Measurements from ENCODE around the gene KIAA0930. TPM values are rescaled to one million over a fixed set of nuclear protein-coding genes. Genes with fewer than 3 reads are reported as not detected.

The KIAA0930 gene
- total RNA-seq, 1 experiment from 2014 or later = 61.9 TPM

- Mint-ChIP-seq H3K4me3 (ENCODE audit: unreplicated experiment) (no peak overlapping the region), H3K9me3 (ENCODE audit: unreplicated experiment) (no peaks in the 10 kb centered on the region), H3K36me3 (ENCODE audit: insufficient read depth, unreplicated experiment) (peaks cover 61% of the 10 kb centered on the region), H3K27me3 (ENCODE audit: insufficient read depth, unreplicated experiment) (no peaks in the 10 kb centered on the region), H3K27ac (ENCODE audit: low read depth, unreplicated experiment) (no peak overlapping the region), H3K4me1 (ENCODE audit: insufficient read depth, unreplicated experiment) (peaks cover 6% of the 10 kb centered on the region)
- ChIA-PET CTCF (interaction anchor here (0.6 to 0.7 kb wide), 3 partner anchors 86 to 281 kb away, joined by 3 read pairs; no protein-coding TSS in a partner anchor), POLR2A (interaction anchor here (0.6 to 1.8 kb wide), 2 partner anchors 25 to 245 kb away, joined by 3 to 4 read pairs; partner anchors contain the start of gene NUP50)
- intact Hi-C loops (cut with micrococcal nuclease) = loop anchor here (5.0 kb wide), 1 partner anchor 74 kb away; no protein-coding TSS in a partner anchor
- TF ChIP-seq, protein P1, sequence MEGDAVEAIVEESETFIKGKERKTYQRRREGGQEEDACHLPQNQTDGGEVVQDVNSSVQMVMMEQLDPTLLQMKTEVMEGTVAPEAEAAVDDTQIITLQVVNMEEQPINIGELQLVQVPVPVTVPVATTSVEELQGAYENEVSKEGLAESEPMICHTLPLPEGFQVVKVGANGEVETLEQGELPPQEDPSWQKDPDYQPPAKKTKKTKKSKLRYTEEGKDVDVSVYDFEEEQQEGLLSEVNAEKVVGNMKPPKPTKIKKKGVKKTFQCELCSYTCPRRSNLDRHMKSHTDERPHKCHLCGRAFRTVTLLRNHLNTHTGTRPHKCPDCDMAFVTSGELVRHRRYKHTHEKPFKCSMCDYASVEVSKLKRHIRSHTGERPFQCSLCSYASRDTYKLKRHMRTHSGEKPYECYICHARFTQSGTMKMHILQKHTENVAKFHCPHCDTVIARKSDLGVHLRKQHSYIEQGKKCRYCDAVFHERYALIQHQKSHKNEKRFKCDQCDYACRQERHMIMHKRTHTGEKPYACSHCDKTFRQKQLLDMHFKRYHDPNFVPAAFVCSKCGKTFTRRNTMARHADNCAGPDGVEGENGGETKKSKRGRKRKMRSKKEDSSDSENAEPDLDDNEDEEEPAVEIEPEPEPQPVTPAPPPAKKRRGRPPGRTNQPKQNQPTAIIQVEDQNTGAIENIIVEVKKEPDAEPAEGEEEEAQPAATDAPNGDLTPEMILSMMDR (IDR thresholded peaks at IDR 0.05; ENCODE audit: unreplicated experiment) = no peak
- BruUV-seq (replicated peaks) = no TSS peak
- DNase-seq (ENCODE audit: unreplicated experiment) = no peak
These were observed 51.9 kb downstream of the KIAA0930 start for GRCh38 chr22:45188779-45189178.

GRCh38 chr22:45187891-45188290, 52.8 kb downstream of the KIAA0930 start:
- BruUV-seq (replicated peaks) = no TSS peak
- CTCF ChIA-PET = interaction anchor here (0.7 kb wide), 1 partner anchor 366 kb away, joined by 3 read pairs; no protein-coding TSS in a partner anchor
- intact Hi-C loops (cut with micrococcal nuclease) = loop anchor here (5.0 kb wide), 1 partner anchor 74 kb away; no protein-coding TSS in a partner anchor
- no peak for DNase-seq (ENCODE audit: unreplicated experiment)
- H3K4me1 Mint-ChIP-seq (ENCODE audit: insufficient read depth, unreplicated experiment) = peaks cover 6% of the 10 kb centered on the region
- no peaks in the 10 kb centered on the region for H3K9me3 Mint-ChIP-seq (ENCODE audit: unreplicated experiment)
- H3K4me3 Mint-ChIP-seq (ENCODE audit: unreplicated experiment) = no peak overlapping the region
- H3K36me3 Mint-ChIP-seq (ENCODE audit: insufficient read depth, unreplicated experiment) = peaks cover 70% of the 10 kb centered on the region
- H3K27me3 Mint-ChIP-seq (ENCODE audit: insufficient read depth, unreplicated experiment) = no peaks in the 10 kb centered on the region
- TF ChIP-seq, protein P1 (IDR thresholded peaks at IDR 0.05; ENCODE audit: unreplicated experiment) = no peak
- POLR2A ChIA-PET = interaction anchor here (1.8 kb wide), 1 partner anchor 25 kb away, joined by 4 read pairs; the partner anchor contains the start of gene NUP50
- no peak overlapping the region for H3K27ac Mint-ChIP-seq (ENCODE audit: low read depth, unreplicated experiment)

DNA sequence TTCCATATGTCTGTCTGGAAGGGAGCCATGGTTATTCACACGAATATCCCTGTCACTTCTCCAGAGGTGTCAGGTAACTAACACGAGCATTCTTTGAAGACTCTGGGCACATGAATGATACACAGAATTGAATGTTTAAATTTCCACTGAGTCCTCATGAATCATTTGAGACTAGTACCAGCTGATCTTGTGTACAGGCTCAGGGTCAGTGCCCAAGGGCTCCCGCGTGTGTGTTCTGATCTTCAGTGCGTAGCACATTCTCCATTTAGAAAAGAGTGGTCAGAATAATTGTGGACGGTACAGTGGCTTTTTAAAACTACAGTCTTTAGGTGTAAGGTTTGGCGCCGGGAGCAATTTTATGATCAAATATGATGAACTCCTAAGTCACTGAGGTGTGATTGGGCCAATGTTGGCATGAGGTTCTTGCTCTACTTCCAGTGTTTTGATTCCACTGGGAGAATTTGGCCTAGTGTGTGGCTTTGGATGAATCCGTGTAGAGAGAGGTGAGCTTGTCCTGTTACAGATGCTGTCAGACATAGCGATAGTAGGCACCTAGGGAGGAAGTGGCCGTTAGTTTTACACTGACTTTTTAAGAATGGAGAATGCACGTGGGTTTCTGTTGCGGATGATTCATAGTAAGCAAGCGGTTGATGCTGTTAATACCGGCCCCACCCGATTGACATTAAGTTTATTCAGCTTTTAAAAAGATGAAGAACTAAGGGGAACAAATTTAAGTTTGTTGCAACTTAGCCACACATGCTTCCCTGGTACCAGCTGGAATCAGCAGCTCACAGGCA, 54.8 kb downstream of the KIAA0930 start:
- BruUV-seq (replicated peaks) = no TSS peak
- Mint-ChIP-seq H3K27me3 (ENCODE audit: insufficient read depth, unreplicated experiment) (no peaks in the 10 kb centered on the region), H3K36me3 (ENCODE audit: insufficient read depth, unreplicated experiment) (peaks cover 69% of the 10 kb centered on the region), H3K9me3 (ENCODE audit: unreplicated experiment) (no peaks in the 10 kb centered on the region), H3K27ac (ENCODE audit: low read depth, unreplicated experiment) (no peak overlapping the region), H3K4me1 (ENCODE audit: insufficient read depth, unreplicated experiment) (peaks cover 6% of the 10 kb centered on the region), H3K4me3 (ENCODE audit: unreplicated experiment) (no peak overlapping the region)
- TF ChIP-seq, protein P1 (IDR thresholded peaks at IDR 0.05; ENCODE audit: unreplicated experiment) = no peak
- no peak for DNase-seq (ENCODE audit: unreplicated experiment)
- ChIA-PET POLR2A (interaction anchor here (0.7 to 1.0 kb wide), 2 partner anchors 21 to 27 kb away, joined by 3 to 4 read pairs; no protein-coding TSS in a partner anchor), CTCF (no interaction called here)
- intact Hi-C loops (cut with micrococcal nuclease) = loop anchor here (5.0 kb wide), 1 partner anchor 76 kb away; no protein-coding TSS in a partner anchor

DNA sequence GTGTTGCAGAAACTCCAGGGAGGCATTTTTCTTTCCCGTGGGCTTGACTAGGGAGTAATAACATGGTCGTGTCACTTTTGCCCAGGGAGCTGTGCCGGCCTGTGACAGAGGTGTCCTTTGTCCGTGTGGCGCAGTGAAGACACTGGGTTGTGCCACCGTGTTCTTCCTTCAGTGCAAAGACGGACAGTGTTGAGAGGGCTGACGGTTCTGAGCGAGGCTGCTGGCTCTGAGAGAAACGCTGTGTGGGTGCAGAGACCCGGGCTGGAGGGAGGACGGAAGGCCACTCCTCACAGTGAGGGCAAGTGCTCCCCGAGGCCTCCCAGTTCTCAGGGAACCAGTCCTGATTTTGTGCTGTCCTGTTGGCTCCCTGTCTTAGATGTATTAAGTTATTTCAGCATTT, 56.7 kb downstream of the KIAA0930 start:
- TF ChIP-seq, protein P1 (IDR thresholded peaks at IDR 0.05; ENCODE audit: unreplicated experiment) = no peak
- Mint-ChIP-seq H3K9me3 (ENCODE audit: unreplicated experiment) (no peaks in the 10 kb centered on the region), H3K4me3 (ENCODE audit: unreplicated experiment) (no peak overlapping the region), H3K27me3 (ENCODE audit: insufficient read depth, unreplicated experiment) (no peaks in the 10 kb centered on the region), H3K4me1 (ENCODE audit: insufficient read depth, unreplicated experiment) (peaks cover 6% of the 10 kb centered on the region), H3K36me3 (ENCODE audit: insufficient read depth, unreplicated experiment) (peaks cover 77% of the 10 kb centered on the region), H3K27ac (ENCODE audit: low read depth, unreplicated experiment) (no peak overlapping the region)
- BruUV-seq (replicated peaks) = no TSS peak
- intact Hi-C loops (cut with micrococcal nuclease) = no loop called here
- CTCF ChIA-PET = interaction anchor here (0.7 kb wide), 1 partner anchor 82 kb away, joined by 3 read pairs; no protein-coding TSS in a partner anchor
- DNase-seq (ENCODE audit: unreplicated experiment) = no peak
- POLR2A ChIA-PET = no interaction called here
